K562 (cell line): ENCODE data around the gene GPR37L1. TPM values are rescaled to one million over a fixed set of nuclear protein-coding genes. Genes with fewer than 3 reads are reported as not detected.

Source experiments
- ASH1L ChIP-seq: fragments of 450-650 bp; IDR thresholded peaks from 2 replicates; pipeline ENCODE4 v1.6.1; 2018; ENCODE audit warnings: borderline replicate concordance, mild to moderate bottlenecking, low read depth; ENCODE audit not compliant: partially characterized antibody
- ATF4 ChIP-seq: fragments of 450-650 bp; formaldehyde crosslinking; IDR thresholded peaks from 2 replicates; pipeline ENCODE4 v1.4.0; 2022; ENCODE audit warnings: mild to moderate bottlenecking, moderate library complexity
- CBX8 ChIP-seq: fragments of 200-600 bp; sonication (generic); IDR thresholded peaks from 2 replicates; pipeline ENCODE4 v1.6.1; 2012; ENCODE audit warnings: borderline replicate concordance, mixed run types, low read depth, mild to moderate bottlenecking, moderate library complexity, mixed read lengths, low read length, control low read depth, inconsistent platforms; ENCODE audit not compliant: poor library complexity, severe bottlenecking; ENCODE audit errors: extremely low read depth
- CUX1 ChIP-seq: fragments of 200-800 bp; sonication (Bioruptor generic); IDR thresholded peaks from 2 replicates; pipeline ENCODE4 v1.6.1; 2016; ENCODE audit warnings: missing genetic modification characterization, missing compliant biosample characterization
- EP300 ChIP-seq: IDR thresholded peaks from 2 replicates; pipeline ENCODE4 v1.6.1; 2012; ENCODE audit warnings: low read length, improper control_type of control experiment
- FOXK1 ChIP-seq: sonication (generic); formaldehyde crosslinking; IDR thresholded peaks from 2 replicates; pipeline ENCODE4 v1.8.0; 2022; ENCODE audit warnings: missing genetic modification reagents, mild to moderate bottlenecking, borderline replicate concordance
- FUS ChIP-seq: fragments of 200-400 bp; formaldehyde crosslinking; optimal IDR thresholded peaks from 2 replicates; pipeline ENCODE3; 2017; ENCODE audit warnings: low read depth, low read length
- HDAC2 ChIP-seq: fragments of 450-650 bp; IDR thresholded peaks from 2 replicates; pipeline ENCODE4 v1.6.1; 2016; ENCODE audit warnings: mild to moderate bottlenecking
- NELFE ChIP-seq: IDR thresholded peaks from 2 replicates; pipeline ENCODE4 v1.6.1; 2011; ENCODE audit warnings: mild to moderate bottlenecking; ENCODE audit not compliant: insufficient read depth, insufficient read length
- RBM25 ChIP-seq: fragments of 200-400 bp; formaldehyde crosslinking; IDR thresholded peaks from 2 replicates; pipeline ENCODE4 v1.6.1; 2018; ENCODE audit warnings: low read length, low read depth, moderate library complexity; ENCODE audit not compliant: severe bottlenecking
- SREBF2 ChIP-seq: sonication (generic); formaldehyde crosslinking; IDR thresholded peaks from 2 replicates; pipeline ENCODE4 v1.4.0; 2020; ENCODE audit warnings: mild to moderate bottlenecking, missing genetic modification reagents
- TAF7 ChIP-seq: fragments of 450-650 bp; IDR thresholded peaks from 2 replicates; pipeline ENCODE4 v1.6.1; 2016; ENCODE audit warnings: missing genetic modification characterization, missing compliant biosample characterization
- TBP ChIP-seq: optimal IDR thresholded peaks from 2 replicates; pipeline ENCODE3; 2011; ENCODE audit warnings: low read depth, low read length, improper control_type of control experiment
- TFAP4 ChIP-seq: sonication (generic); formaldehyde crosslinking; IDR thresholded peaks from 2 replicates; pipeline ENCODE4 v1.8.0; 2022; ENCODE audit warnings: missing genetic modification reagents, mild to moderate bottlenecking, moderate library complexity, borderline replicate concordance
- XRCC4 ChIP-seq: IDR thresholded peaks from one replicate; pipeline ENCODE4 v1.6.1; 2011; ENCODE audit not compliant: insufficient read depth, insufficient read length; ENCODE audit errors: extremely low read depth
- ZC3H8 ChIP-seq: fragments of 450-650 bp; IDR thresholded peaks from 2 replicates; pipeline ENCODE4 v1.6.1; 2017
- ZFP91 ChIP-seq: sonication (generic); formaldehyde crosslinking; IDR thresholded peaks from 2 replicates; pipeline ENCODE4 v1.8.0; 2022; ENCODE audit warnings: mild to moderate bottlenecking, missing genetic modification reagents
- ZFX ChIP-seq: sonication (generic); formaldehyde crosslinking; IDR thresholded peaks from 2 replicates; pipeline ENCODE4 v1.8.0; 2022; ENCODE audit warnings: mild to moderate bottlenecking, missing genetic modification reagents, moderate library complexity
- ZNF384 ChIP-seq: IDR thresholded peaks from 2 replicates; pipeline ENCODE4 v1.6.1; 2012; ENCODE audit warnings: low read depth, low read length, improper control_type of control experiment
- ZNF408 ChIP-seq: fragments of 250-450 bp; sonication (Bioruptor Pico); IDR thresholded peaks from 2 replicates; pipeline ENCODE4 v1.4.0; 2020; ENCODE audit warnings: low read depth, mild to moderate bottlenecking, moderate library complexity
- ZNF75A ChIP-seq: fragments of 450-650 bp; formaldehyde crosslinking; IDR thresholded peaks from 2 replicates; pipeline ENCODE4 v1.4.0; 2020; ENCODE audit warnings: mild to moderate bottlenecking
- polyA plus RNA-seq, 8 experiments: library from polyadenylated mRNA; depleted of rRNA in 4 of 8; stranded (reverse) in 5 of 8; unstranded in 3 of 8; fragments of >200 nt; fragmentation: Nextera tagmentation in 2 of 8; fragmentation: Illumina TruSeq in 1 of 8; extraction: Ambion mirVana in 2 of 8; extraction: Trizol in 1 of 8; gene quantifications; 2 replicates each; pipeline versions ENCODE4 v1.2.1 to v1.2.3, GENCODE V29; 2011 to 2014; ENCODE audit warnings: inconsistent platforms in 1 of 8, missing spikeins in 1 of 8
- total RNA-seq, 7 experiments: library from RNA; depleted of rRNA in 6 of 7; stranded (reverse); fragments of >200 nt in 6 of 7; fragmentation: Illumina TruSeq in 2 of 7; extraction: Trizol in 2 of 7; gene quantifications; 2 replicates each; pipeline versions ENCODE4 v1.2.1 to v1.2.3, GENCODE V29; 2011 to 2021; ENCODE audit warnings: low replicate concordance in 1 of 7

Gene GPR37L1
- total and polyA plus RNA-seq, 9 of the 15 experiments (the other 6 are each of a cell fraction or from before 2014, with no cell fraction given): not detected

GRCh38 chr1:202117898-202118371 lies 4.8 kb upstream of the GPR37L1 start (continued):
- TF ChIP-seq ZFX: peak; percentile 25; the same call in 1 of the 2 replicates
- TF ChIP-seq FOXK1 (CRISPR knock-in tag): no peak
- TF ChIP-seq FUS: no peak
- TF ChIP-seq RBM25: no peak
- TF ChIP-seq ZNF384: peak; percentile 15; the same call in 1 of the 2 replicates
- TF ChIP-seq EP300: peak; percentile 96
- TF ChIP-seq ASH1L: no peak
- TF ChIP-seq NELFE: no peak
- no peak for TF ChIP-seq ZFP91 (CRISPR knock-in tag)
- TF ChIP-seq ZC3H8: no peak
- TF ChIP-seq TBP: peak; percentile 54
- TF ChIP-seq TFAP4 (CRISPR knock-in tag): peak; percentile 31; the same call in 1 of the 2 replicates
- no peak for TF ChIP-seq ZNF75A (CRISPR knock-in tag)
- TF ChIP-seq CUX1: no peak
- TF ChIP-seq XRCC4: no peak
- TF ChIP-seq ZNF408: no peak
- TF ChIP-seq TAF7 (tag): no peak
- TF ChIP-seq ATF4 (CRISPR knock-in tag): peak; percentile 88
- no peak for TF ChIP-seq CBX8
- no peak for TF ChIP-seq SREBF2 (CRISPR knock-in tag)
- peak; percentile 94 for TF ChIP-seq HDAC2
